ENCODE data around the gene RBMS2. TPM values are rescaled to one million over a fixed set of nuclear protein-coding genes. Genes with fewer than 3 reads are reported as not detected.
"Not testable (repeated sequence)": the region's sequence is repeated elsewhere in the genome, so short reads cannot be mapped to it uniquely, and the experiment has no call there.

Gene RBMS2
- total RNA-seq, 1 donor from 2014 or later, result 4.0 TPM

GRCh38 chr12:56571121-56571520 lies 49.5 kb downstream of the RBMS2 start:
- no peak for DNase-seq (ENCODE audit: low spot score)
- H3K4me3 Mint-ChIP-seq, result no peak overlapping the region
- peaks cover 19% of the 10 kb centered on the region for H3K4me1 Mint-ChIP-seq (ENCODE audit: low read depth)
- H3K27ac Mint-ChIP-seq, result no peak overlapping the region
- H3K27me3 Mint-ChIP-seq (ENCODE audit: insufficient read depth), result no peaks in the 10 kb centered on the region
- intact Hi-C loops (cut with micrococcal nuclease), result no loop called here
- H3K36me3 Mint-ChIP-seq (ENCODE audit: low read depth), result no peaks in the 10 kb centered on the region
- no peaks in the 10 kb centered on the region for H3K9me3 Mint-ChIP-seq

GRCh38 chr12:56572288-56572687 lies 50.7 kb downstream of the RBMS2 start:
- Mint-ChIP-seq H3K27ac (no peak overlapping the region), H3K36me3 (ENCODE audit: low read depth) (no peaks in the 10 kb centered on the region), H3K4me1 (ENCODE audit: low read depth) (peaks cover 15% of the 10 kb centered on the region), H3K9me3 (no peaks in the 10 kb centered on the region), H3K4me3 (no peak overlapping the region), H3K27me3 (ENCODE audit: insufficient read depth) (no peaks in the 10 kb centered on the region)
- DNase-seq (ENCODE audit: low spot score), result no peak
- intact Hi-C loops (cut with micrococcal nuclease), result no loop called here

GRCh38 chr12:56574210-56574609 lies 52.6 kb downstream of the RBMS2 start:
- Mint-ChIP-seq H3K27ac (no peak overlapping the region), H3K27me3 (ENCODE audit: insufficient read depth) (no peaks in the 10 kb centered on the region), H3K36me3 (ENCODE audit: low read depth) (no peaks in the 10 kb centered on the region), H3K9me3 (no peaks in the 10 kb centered on the region), H3K4me3 (no peak overlapping the region), H3K4me1 (ENCODE audit: low read depth) (peaks cover 12% of the 10 kb centered on the region)
- DNase-seq (ENCODE audit: low spot score), result no peak
- intact Hi-C loops (cut with micrococcal nuclease), result no loop called here

GRCh38 chr12:56577248-56577647 lies 55.6 kb downstream of the RBMS2 start:
- H3K27ac Mint-ChIP-seq; H3K9me3 Mint-ChIP-seq; H3K36me3 Mint-ChIP-seq (ENCODE audit: low read depth); DNase-seq (ENCODE audit: low spot score); H3K4me3 Mint-ChIP-seq; intact Hi-C loops (cut with micrococcal nuclease); H3K27me3 Mint-ChIP-seq (ENCODE audit: insufficient read depth): not testable (repeated sequence)
- peaks cover 10% of the 10 kb centered on the region for H3K4me1 Mint-ChIP-seq (ENCODE audit: low read depth)

- no peaks in the 10 kb centered on the region for H3K36me3 Mint-ChIP-seq (ENCODE audit: low read depth)
- H3K4me3 Mint-ChIP-seq, result no peak overlapping the region
- H3K9me3 Mint-ChIP-seq, result no peaks in the 10 kb centered on the region
- no peaks in the 10 kb centered on the region for H3K27me3 Mint-ChIP-seq (ENCODE audit: insufficient read depth)
- H3K27ac Mint-ChIP-seq, result no peak overlapping the region
- intact Hi-C loops (cut with micrococcal nuclease), result no loop called here
- no peak for DNase-seq (ENCODE audit: low spot score)
- peaks cover 12% of the 10 kb centered on the region for H3K4me1 Mint-ChIP-seq (ENCODE audit: low read depth)
These were observed 57.4 kb downstream of the RBMS2 start for GRCh38 chr12:56578983-56579546.

- no peaks in the 10 kb centered on the region for H3K27me3 Mint-ChIP-seq (ENCODE audit: insufficient read depth)
- H3K4me1 Mint-ChIP-seq (ENCODE audit: low read depth), result peaks cover 12% of the 10 kb centered on the region
- H3K9me3 Mint-ChIP-seq, result no peaks in the 10 kb centered on the region
- H3K4me3 Mint-ChIP-seq, result no peak overlapping the region
- intact Hi-C loops (cut with micrococcal nuclease), result no loop called here
- H3K27ac Mint-ChIP-seq, result no peak overlapping the region
- H3K36me3 Mint-ChIP-seq (ENCODE audit: low read depth), result no peaks in the 10 kb centered on the region
- DNase-seq (ENCODE audit: low spot score), result no peak
These were observed 60.0 kb downstream of the RBMS2 start for GRCh38 chr12:56581418-56582145.

- Mint-ChIP-seq H3K36me3 (ENCODE audit: low read depth) (peaks cover 2% of the 10 kb centered on the region), H3K9me3 (no peaks in the 10 kb centered on the region), H3K4me1 (ENCODE audit: low read depth) (peaks cover 12% of the 10 kb centered on the region), H3K27ac (no peak overlapping the region), H3K27me3 (ENCODE audit: insufficient read depth) (no peaks in the 10 kb centered on the region), H3K4me3 (no peak overlapping the region)
- intact Hi-C loops (cut with micrococcal nuclease), result no loop called here
- no peak for DNase-seq (ENCODE audit: low spot score)
These were observed 63.5 kb downstream of the RBMS2 start for GRCh38 chr12:56585098-56585497.

- DNase-seq (ENCODE audit: low spot score), result no peak
- intact Hi-C loops (cut with micrococcal nuclease), result loop anchor here (1.0 kb wide), 1 partner anchor 76 kb away; no protein-coding TSS in a partner anchor
- Mint-ChIP-seq H3K27ac (no peak overlapping the region), H3K36me3 (ENCODE audit: low read depth) (peaks cover 4% of the 10 kb centered on the region), H3K27me3 (ENCODE audit: insufficient read depth) (no peaks in the 10 kb centered on the region), H3K4me3 (no peak overlapping the region), H3K4me1 (ENCODE audit: low read depth) (no peaks in the 10 kb centered on the region), H3K9me3 (no peaks in the 10 kb centered on the region)
These were observed 68.2 kb downstream of the RBMS2 start for GRCh38 chr12:56589783-56590182.

GRCh38 chr12:56590237-56590830 lies 68.7 kb downstream of the RBMS2 start:
- Mint-ChIP-seq H3K9me3 (no peaks in the 10 kb centered on the region), H3K27me3 (ENCODE audit: insufficient read depth) (no peaks in the 10 kb centered on the region), H3K27ac (no peak overlapping the region), H3K36me3 (ENCODE audit: low read depth) (peaks cover 4% of the 10 kb centered on the region), H3K4me3 (no peak overlapping the region), H3K4me1 (ENCODE audit: low read depth) (no peaks in the 10 kb centered on the region)
- intact Hi-C loops (cut with micrococcal nuclease), result loop anchor here (1.0 kb wide), 1 partner anchor 77 kb away; no protein-coding TSS in a partner anchor
- DNase-seq (ENCODE audit: low spot score), result no peak

GRCh38 chr12:56591126-56591525 lies 69.5 kb downstream of the RBMS2 start:
- H3K27ac Mint-ChIP-seq, result no peak overlapping the region
- intact Hi-C loops (cut with micrococcal nuclease), result no loop called here
- no peaks in the 10 kb centered on the region for H3K9me3 Mint-ChIP-seq
- H3K36me3 Mint-ChIP-seq (ENCODE audit: low read depth), result peaks cover 4% of the 10 kb centered on the region
- H3K27me3 Mint-ChIP-seq (ENCODE audit: insufficient read depth), result no peaks in the 10 kb centered on the region
- DNase-seq (ENCODE audit: low spot score), result no peak
- H3K4me1 Mint-ChIP-seq (ENCODE audit: low read depth), result no peaks in the 10 kb centered on the region
- no peak overlapping the region for H3K4me3 Mint-ChIP-seq

GRCh38 chr12:56591961-56592360 lies 70.3 kb downstream of the RBMS2 start:
- H3K27me3 Mint-ChIP-seq (ENCODE audit: insufficient read depth), result no peaks in the 10 kb centered on the region
- H3K36me3 Mint-ChIP-seq (ENCODE audit: low read depth), result peaks cover 6% of the 10 kb centered on the region
- intact Hi-C loops (cut with micrococcal nuclease), result no loop called here
- no peak overlapping the region for H3K27ac Mint-ChIP-seq
- H3K4me3 Mint-ChIP-seq, result no peak overlapping the region
- no peaks in the 10 kb centered on the region for H3K9me3 Mint-ChIP-seq
- DNase-seq (ENCODE audit: low spot score), result no peak
- H3K4me1 Mint-ChIP-seq (ENCODE audit: low read depth), result no peaks in the 10 kb centered on the region

GRCh38 chr12:56593909-56594621 lies 72.4 kb downstream of the RBMS2 start:
- Mint-ChIP-seq H3K27ac (no peak overlapping the region), H3K4me3 (no peak overlapping the region), H3K36me3 (ENCODE audit: low read depth) (peaks cover 13% of the 10 kb centered on the region), H3K9me3 (no peaks in the 10 kb centered on the region), H3K27me3 (ENCODE audit: insufficient read depth) (no peaks in the 10 kb centered on the region), H3K4me1 (ENCODE audit: low read depth) (no peaks in the 10 kb centered on the region)
- intact Hi-C loops (cut with micrococcal nuclease), result loop anchor here (1.0 kb wide), 2 partner anchors 21 to 81 kb away; no protein-coding TSS in a partner anchor
- DNase-seq (ENCODE audit: low spot score), result peak; percentile 28

- H3K27ac Mint-ChIP-seq, result no peak overlapping the region
- no peak overlapping the region for H3K4me3 Mint-ChIP-seq
- H3K36me3 Mint-ChIP-seq (ENCODE audit: low read depth), result peaks cover 37% of the 10 kb centered on the region
- no peaks in the 10 kb centered on the region for H3K27me3 Mint-ChIP-seq (ENCODE audit: insufficient read depth)
- H3K9me3 Mint-ChIP-seq, result no peaks in the 10 kb centered on the region
- intact Hi-C loops (cut with micrococcal nuclease), result no loop called here
- no peak for DNase-seq (ENCODE audit: low spot score)
- H3K4me1 Mint-ChIP-seq (ENCODE audit: low read depth), result no peaks in the 10 kb centered on the region
These were observed 75.2 kb downstream of the RBMS2 start for GRCh38 chr12:56596815-56597214.

Measured in activated T-helper 1 cell treated with anti-CD3 and anti-CD28 coated beads, Interleukin-12 subunit alpha, Interleukin-12 subunit beta, Interleukin-2, Interleukin-4 antibody, amounts not matched to agents 30 ng/mL and 10 ng/mL and 1 ng/mL, durations not matched to agents 14 hours and 24 hours and 36 hours (primary cell).